GM12878 (cell line): ENCODE measurements around the gene KLF3.

Source experiments
- EP300 ChIP-seq, 2 experiments: fragments of 150-350 bp in 1 of 2; IDR thresholded peaks; 2 replicates each; pipeline ENCODE4 v1.6.1; 2011 to 2012; ENCODE audit warnings: low read depth in 2 of 2, low read length in 2 of 2, borderline replicate concordance in 1 of 2, improper control_type of control experiment in 1 of 2, inconsistent platforms in 1 of 2; ENCODE audit not compliant: control insufficient read depth in 1 of 2
- TARDBP ChIP-seq: IDR thresholded peaks from 2 replicates; pipeline ENCODE4 v1.6.1; 2016; ENCODE audit warnings: borderline replicate concordance

DNA sequence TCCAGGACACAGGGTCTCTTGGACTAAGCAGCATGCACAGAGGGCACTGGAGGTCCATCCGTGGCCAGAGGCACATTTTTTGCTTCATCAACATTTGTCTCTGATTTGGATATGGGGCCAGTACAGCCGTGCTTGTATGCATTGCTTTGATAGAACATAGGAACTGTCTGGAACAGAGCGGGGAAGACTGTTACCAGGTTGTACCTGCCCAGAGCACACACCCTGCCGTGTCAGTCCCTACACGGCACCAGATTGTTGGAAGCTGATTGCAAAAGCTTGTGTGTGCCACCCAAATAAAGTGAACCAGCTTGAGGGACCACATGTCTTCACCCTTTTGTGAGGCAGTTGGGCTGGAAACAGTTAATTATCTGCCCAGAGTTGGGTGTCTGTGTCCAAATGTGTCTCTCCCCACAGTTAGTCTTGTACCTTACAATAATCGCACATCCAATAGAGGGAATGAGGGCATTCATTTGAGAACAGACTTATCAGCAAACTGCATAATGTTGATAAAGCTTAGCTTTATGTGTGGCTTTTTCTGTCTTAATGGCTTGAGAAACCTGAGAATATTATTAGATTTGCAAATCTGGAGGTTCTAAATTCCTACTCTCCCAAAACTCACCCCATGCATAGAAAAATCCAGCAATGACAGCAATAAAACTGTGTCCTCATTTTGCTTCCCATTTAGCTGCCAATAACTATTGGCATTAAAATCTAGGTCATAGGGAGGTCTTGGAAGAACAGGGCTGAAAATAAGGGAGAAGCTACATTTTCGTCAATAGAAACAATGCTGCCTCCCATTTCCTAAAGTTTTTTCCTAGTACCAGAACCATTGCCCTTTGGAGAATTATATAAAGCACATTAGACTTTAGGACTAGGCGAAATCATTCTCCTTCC, 21.2 kb downstream of the KLF3 start:
- no peak for TF ChIP-seq EP300 (IDR thresholded peaks at IDR 0.05; ENCODE audit: borderline replicate concordance in 1 of 2, control insufficient read depth in 1 of 2, low read depth in 2 of 2, low read length in 2 of 2)
- no peak for TF ChIP-seq TARDBP
